Measurements from ENCODE around the gene MAGEB17. TPM values are rescaled to one million over a fixed set of nuclear protein-coding genes. Genes with fewer than 3 reads are reported as not detected.

The MAGEB17 gene
- total and polyA plus RNA-seq, 2 experiments from 2014 or later: 0.14 to 0.42 TPM

- Mint-ChIP-seq H3K27ac (no peak overlapping the region), H3K36me3 (ENCODE audit: low read depth) (peaks cover 4% of the 10 kb centered on the region; the same call in 1 of the 3 replicates), H3K4me3 (no peak overlapping the region), H3K4me1 (peaks cover 3% of the 10 kb centered on the region; the same call in 2 of the 3 replicates), H3K9me3 (no peaks in the 10 kb centered on the region; the same call in 2 of the 3 replicates), H3K27me3 (ENCODE audit: insufficient read depth, low read depth, poor library complexity) (peaks cover 2% of the 10 kb centered on the region)
- Histone ChIP-seq H3K79me2 (replicated peaks; ENCODE audit: insufficient read depth) (no peaks in the 10 kb centered on the region), H3K4me2 (no peak overlapping the region), H3K4me1 (ENCODE audit: insufficient read depth) (peaks cover 10% of the 10 kb centered on the region; the same call in 1 of the 2 replicates), H3K27ac (ENCODE audit: low read depth) (no peak overlapping the region), H2AFZ (no peak overlapping the region), H4K20me1 (replicated peaks; ENCODE audit: insufficient read depth) (no peaks in the 10 kb centered on the region), H3F3A (replicated peaks; ENCODE audit: low read depth) (no peaks in the 10 kb centered on the region), H3K36me3 (ENCODE audit: insufficient read depth) (no peaks in the 10 kb centered on the region), H3K27me3 (ENCODE audit: insufficient read depth) (no peaks in the 10 kb centered on the region), H3K4me3 (no peak overlapping the region), H3K9me2 (ENCODE audit: insufficient read depth) (no peaks in the 10 kb centered on the region)
- DNase-seq (ENCODE audit: low spot score) (no peak), ATAC-seq (no peak)
- TF ChIP-seq NANOG (IDR thresholded peaks at IDR 0.05; ENCODE audit: borderline replicate concordance) (no peak), REST (IDR thresholded peaks at IDR 0.05; ENCODE audit: unreplicated experiment) (no peak), JUNB (IDR thresholded peaks at IDR 0.05; ENCODE audit: unreplicated experiment) (no peak), CTCF (conservative IDR thresholded peaks at IDR 0.05; ENCODE audit: low read depth in 2 of 2) (no peak), EZH2phosphoT487 (IDR thresholded peaks at IDR 0.05; ENCODE audit: unreplicated experiment) (no peak), POLR2AphosphoS5 (IDR thresholded peaks at IDR 0.05; ENCODE audit: low read depth) (no peak), ZNF331 (CRISPR knock-in tag; IDR thresholded peaks at IDR 0.05; ENCODE audit: low read depth) (no peak), STAT1 (IDR thresholded peaks at IDR 0.05; ENCODE audit: unreplicated experiment) (no peak), CREB1 (CRISPR knock-in tag; IDR thresholded peaks at IDR 0.05; ENCODE audit: low read depth) (no peak), EZH2 (IDR thresholded peaks at IDR 0.05; ENCODE audit: low read depth, unreplicated experiment) (no peak), ZNF462 (CRISPR knock-in tag; IDR thresholded peaks at IDR 0.05) (no peak), ETS1 (IDR thresholded peaks at IDR 0.05) (no peak), ZNF114 (CRISPR knock-in tag; IDR thresholded peaks at IDR 0.05) (no peak)
Observed at GRCh38 chrX:16205840-16206239, 38.6 kb downstream of the MAGEB17 start.
